ENCODE results near the gene ARID1B. TPM values are rescaled to one million over a fixed set of nuclear protein-coding genes. Genes with fewer than 3 reads are reported as not detected.
"Not testable (repeated sequence)": the region's sequence is repeated elsewhere in the genome, so short reads cannot be mapped to it uniquely, and the experiment has no call there.

Gene ARID1B
- total RNA-seq, 1 donor from 2014 or later, result 47.3 TPM

- no peak for DNase-seq (ENCODE audit: low read depth)
- Histone ChIP-seq H3K4me3 (ENCODE audit: low read depth, low read length) (no peak overlapping the region), H3K27me3 (ENCODE audit: control insufficient read depth, insufficient read depth, low read length) (no peaks in the 10 kb centered on the region), H3K36me3 (ENCODE audit: control insufficient read depth, insufficient read depth, low read length) (no peaks in the 10 kb centered on the region)
- TF ChIP-seq, protein P1, sequence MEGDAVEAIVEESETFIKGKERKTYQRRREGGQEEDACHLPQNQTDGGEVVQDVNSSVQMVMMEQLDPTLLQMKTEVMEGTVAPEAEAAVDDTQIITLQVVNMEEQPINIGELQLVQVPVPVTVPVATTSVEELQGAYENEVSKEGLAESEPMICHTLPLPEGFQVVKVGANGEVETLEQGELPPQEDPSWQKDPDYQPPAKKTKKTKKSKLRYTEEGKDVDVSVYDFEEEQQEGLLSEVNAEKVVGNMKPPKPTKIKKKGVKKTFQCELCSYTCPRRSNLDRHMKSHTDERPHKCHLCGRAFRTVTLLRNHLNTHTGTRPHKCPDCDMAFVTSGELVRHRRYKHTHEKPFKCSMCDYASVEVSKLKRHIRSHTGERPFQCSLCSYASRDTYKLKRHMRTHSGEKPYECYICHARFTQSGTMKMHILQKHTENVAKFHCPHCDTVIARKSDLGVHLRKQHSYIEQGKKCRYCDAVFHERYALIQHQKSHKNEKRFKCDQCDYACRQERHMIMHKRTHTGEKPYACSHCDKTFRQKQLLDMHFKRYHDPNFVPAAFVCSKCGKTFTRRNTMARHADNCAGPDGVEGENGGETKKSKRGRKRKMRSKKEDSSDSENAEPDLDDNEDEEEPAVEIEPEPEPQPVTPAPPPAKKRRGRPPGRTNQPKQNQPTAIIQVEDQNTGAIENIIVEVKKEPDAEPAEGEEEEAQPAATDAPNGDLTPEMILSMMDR (IDR thresholded peaks at IDR 0.05; ENCODE audit: insufficient read depth, low read length, poor library complexity, severe bottlenecking), result no peak
These were observed 200.5 kb downstream of the ARID1B start for GRCh38 chr6:156977527-156978291.

DNA sequence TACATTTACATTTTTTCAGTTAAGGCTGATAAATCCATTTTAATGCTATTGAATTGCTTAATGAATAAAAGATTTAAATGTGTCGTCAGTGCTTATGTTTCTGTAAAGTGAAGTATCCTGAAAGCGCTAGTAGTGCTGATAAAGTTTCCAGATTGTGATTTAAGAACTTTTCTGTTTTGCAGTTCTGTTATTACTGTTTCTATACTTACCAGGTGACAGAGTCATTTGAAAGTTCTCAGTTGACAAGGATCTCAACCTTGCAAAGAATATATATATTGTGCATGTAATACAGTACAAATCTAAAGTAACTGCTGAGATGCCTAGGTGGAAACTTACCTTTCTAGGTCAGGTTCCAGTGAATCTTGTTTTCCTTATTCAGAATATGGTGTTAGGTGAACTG, 201.8 kb downstream of the ARID1B start:
- Histone ChIP-seq H3K36me3 (ENCODE audit: control insufficient read depth, insufficient read depth, low read length) (no peaks in the 10 kb centered on the region), H3K4me3 (ENCODE audit: low read depth, low read length) (no peak overlapping the region), H3K27me3 (ENCODE audit: control insufficient read depth, insufficient read depth, low read length) (no peaks in the 10 kb centered on the region)
- TF ChIP-seq, protein P1 (IDR thresholded peaks at IDR 0.05; ENCODE audit: insufficient read depth, low read length, poor library complexity, severe bottlenecking), result no peak
- no peak for DNase-seq (ENCODE audit: low read depth)

DNA sequence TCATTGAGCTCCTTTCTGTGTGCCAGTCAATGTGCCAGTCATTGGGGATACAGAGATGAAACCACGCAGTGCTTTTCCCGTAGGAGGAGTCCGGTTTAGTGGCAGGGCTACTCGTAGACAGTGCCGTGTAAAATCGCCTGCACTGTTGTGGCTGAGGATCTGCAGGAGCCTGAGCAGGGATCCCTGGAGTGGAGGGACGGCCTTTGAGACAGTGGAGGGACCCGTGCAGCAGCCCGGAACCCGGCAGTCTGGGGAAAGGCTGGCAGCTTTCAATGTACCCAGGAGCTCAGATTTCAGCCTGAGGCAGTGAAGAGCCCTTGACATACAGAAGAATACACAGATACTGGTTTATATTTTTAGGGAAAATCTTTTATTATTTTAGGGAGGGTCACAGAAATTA, 203.3 kb downstream of the ARID1B start:
- H3K4me3 ChIP-seq (ENCODE audit: low read depth, low read length), result no peak overlapping the region
- H3K36me3 ChIP-seq (ENCODE audit: control insufficient read depth, insufficient read depth, low read length), result no peaks in the 10 kb centered on the region
- no peak for DNase-seq (ENCODE audit: low read depth)
- H3K27me3 ChIP-seq (ENCODE audit: control insufficient read depth, insufficient read depth, low read length), result no peaks in the 10 kb centered on the region
- TF ChIP-seq, protein P1 (IDR thresholded peaks at IDR 0.05; ENCODE audit: insufficient read depth, low read length, poor library complexity, severe bottlenecking), result no peak

DNA sequence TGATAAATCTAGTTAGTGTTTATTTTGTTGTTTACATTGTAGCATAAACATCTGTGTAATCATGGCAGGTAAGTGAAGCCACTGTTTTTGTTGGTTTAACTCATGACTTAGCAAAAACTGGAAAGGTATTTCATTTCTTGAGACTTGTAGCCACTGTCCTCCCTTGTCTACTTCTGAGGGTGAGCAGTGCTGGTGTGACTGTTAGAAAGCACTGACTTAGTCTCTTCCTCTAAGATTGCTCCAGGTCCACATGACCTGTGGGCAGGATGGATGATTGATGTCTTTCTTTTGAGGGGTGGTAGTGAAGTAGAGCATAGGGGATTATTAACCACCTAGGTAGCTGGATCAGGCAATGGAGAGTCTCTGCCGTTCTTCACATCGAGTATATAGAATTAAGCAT, 203.8 kb downstream of the ARID1B start:
- no peak for DNase-seq (ENCODE audit: low read depth)
- TF ChIP-seq, protein P1 (IDR thresholded peaks at IDR 0.05; ENCODE audit: insufficient read depth, low read length, poor library complexity, severe bottlenecking), result no peak
- no peak overlapping the region for H3K4me3 ChIP-seq (ENCODE audit: low read depth, low read length)

GRCh38 chr6:156982168-156982567, 205.0 kb downstream of the ARID1B start:
- no peaks in the 10 kb centered on the region for H3K27me3 ChIP-seq (ENCODE audit: control insufficient read depth, insufficient read depth, low read length)
- TF ChIP-seq, protein P1 (IDR thresholded peaks at IDR 0.05; ENCODE audit: insufficient read depth, low read length, poor library complexity, severe bottlenecking), result no peak
- no peak for DNase-seq (ENCODE audit: low read depth)
- H3K4me3 ChIP-seq (ENCODE audit: low read depth, low read length), result no peak overlapping the region
- H3K36me3 ChIP-seq (ENCODE audit: control insufficient read depth, insufficient read depth, low read length), result no peaks in the 10 kb centered on the region

More for the DNA sequence above, 203.8 kb downstream of the ARID1B start:
- Histone ChIP-seq H3K27me3 (ENCODE audit: control insufficient read depth, insufficient read depth, low read length) (no peaks in the 10 kb centered on the region), H3K36me3 (ENCODE audit: control insufficient read depth, insufficient read depth, low read length) (no peaks in the 10 kb centered on the region)

- DNase-seq (ENCODE audit: low read depth); H3K4me3 ChIP-seq (ENCODE audit: low read depth, low read length); H3K27me3 ChIP-seq (ENCODE audit: control insufficient read depth, insufficient read depth, low read length); H3K36me3 ChIP-seq (ENCODE audit: control insufficient read depth, insufficient read depth, low read length): not testable (repeated sequence)
These were observed 205.7 kb downstream of the ARID1B start for GRCh38 chr6:156982864-156983263.
